SH-SY5Y (cell line): ENCODE measurements around the gene SMPD2.

Experiments
- GATA2 ChIP-seq: IDR thresholded peaks from 2 replicates; pipeline ENCODE4 v1.6.1; 2011; ENCODE audit warnings: mild to moderate bottlenecking, low read depth, low read length
- GATA3 ChIP-seq: IDR thresholded peaks from 2 replicates; pipeline ENCODE4 v1.6.1; 2011; ENCODE audit warnings: low read depth, mild to moderate bottlenecking, low read length, moderate library complexity

GRCh38 chr6:109393157-109393885 is 47.2 kb upstream of the SMPD2 start:
- TF ChIP-seq GATA2: no peak
- no peak for TF ChIP-seq GATA3
